ENCODE data around the gene APBA3.

The APBA3 gene

GRCh38 chr19:3804429-3804828 is 42.9 kb upstream of the APBA3 start:
- POLR2A ChIA-PET = no interaction called here
- H3K4me3 ChIP-seq (ENCODE audit: low read depth, low read length) = no peak overlapping the region
- H3K27ac ChIP-seq (ENCODE audit: extremely low read depth, low read depth, low read length) = no peak overlapping the region
- H3K9me3 ChIP-seq (ENCODE audit: control insufficient read depth, insufficient read depth, low read depth, low read length) = no peaks in the 10 kb centered on the region
- H3K4me1 ChIP-seq (ENCODE audit: control insufficient read depth, insufficient read depth, low read length) = peaks cover 2% of the 10 kb centered on the region; the same call in 1 of the 2 replicates
- TF ChIP-seq ZNF133 (tag by site-specific recombination; IDR thresholded peaks at IDR 0.05) (no peak), ZIC2 (tag by site-specific recombination; IDR thresholded peaks at IDR 0.05) (0 out of 2 replicates have a peak, but pooled peaks have one; percentile 11), ZNF488 (tag by site-specific recombination; IDR thresholded peaks at IDR 0.05) (no peak), ZNF623 (tag by site-specific recombination; IDR thresholded peaks at IDR 0.05) (no peak)
- CTCF ChIA-PET = interaction anchor here (0.8 to 1.5 kb wide), 2 partner anchors 18 to 48 kb away, joined by 3 read pairs; no protein-coding TSS in a partner anchor
- no peaks in the 10 kb centered on the region for H3K36me3 ChIP-seq (ENCODE audit: control insufficient read depth in 2 of 2, insufficient read depth in 1 of 2, low read length in 2 of 2)

- POLR2A ChIA-PET = no interaction called here
- TF ChIP-seq ZNF580 (tag by site-specific recombination; IDR thresholded peaks at IDR 0.05) (no peak), ZNF791 (tag by site-specific recombination; IDR thresholded peaks at IDR 0.05) (no peak), SETDB1 (IDR thresholded peaks at IDR 0.05; ENCODE audit: insufficient read length, low read length) (no peak), ZNF169 (tag by site-specific recombination; IDR thresholded peaks at IDR 0.05) (no peak), ZNF341 (tag by site-specific recombination; IDR thresholded peaks at IDR 0.05; ENCODE audit: low read depth) (no peak), HIC1 (tag by site-specific recombination; IDR thresholded peaks at IDR 0.05) (no peak), SCRT2 (tag by site-specific recombination; IDR thresholded peaks at IDR 0.05) (no peak), GLI2 (tag by site-specific recombination; IDR thresholded peaks at IDR 0.05; ENCODE audit: borderline replicate concordance, low read depth) (no peak), ZNF555 (tag by site-specific recombination; conservative IDR thresholded peaks at IDR 0.05) (no peak), BCL11A (tag by site-specific recombination; IDR thresholded peaks at IDR 0.05; ENCODE audit: low read depth) (no peak), PRDM1 (tag by site-specific recombination; IDR thresholded peaks at IDR 0.05) (no peak)
- CTCF ChIA-PET = interaction anchor here (0.8 kb wide), 1 partner anchor 18 kb away, joined by 3 read pairs; no protein-coding TSS in a partner anchor
Observed at GRCh38 chr19:3803986-3804385, 42.5 kb upstream of the APBA3 start.

GRCh38 chr19:3803114-3803888 is 41.8 kb upstream of the APBA3 start:
- Histone ChIP-seq H3K4me3 (ENCODE audit: low read depth, low read length) (no peak overlapping the region), H3K27ac (ENCODE audit: extremely low read depth, low read depth, low read length) (no peak overlapping the region), H3K36me3 (ENCODE audit: control insufficient read depth in 2 of 2, insufficient read depth in 1 of 2, low read length in 2 of 2) (no peaks in the 10 kb centered on the region), H3K4me1 (ENCODE audit: control insufficient read depth, insufficient read depth, low read length) (peaks cover 2% of the 10 kb centered on the region; the same call in 1 of the 2 replicates), H3K9me3 (ENCODE audit: control insufficient read depth, insufficient read depth, low read depth, low read length) (no peaks in the 10 kb centered on the region)
- POLR2A ChIA-PET = no interaction called here
- TF ChIP-seq YY1 (tag by site-specific recombination; IDR thresholded peaks at IDR 0.05) (no peak), ZNF362 (tag by site-specific recombination; IDR thresholded peaks at IDR 0.05) (no peak), ZNF18 (tag by site-specific recombination; IDR thresholded peaks at IDR 0.05) (no peak), ZEB2 (tag by site-specific recombination; IDR thresholded peaks at IDR 0.05) (no peak), PBX3 (CRISPR knock-in tag; IDR thresholded peaks at IDR 0.05) (no peak)
- CTCF ChIA-PET = interaction anchor here (0.8 kb wide), 1 partner anchor 19 kb away, joined by 3 read pairs; no protein-coding TSS in a partner anchor

More at GRCh38 chr19:3803986-3804385, 42.5 kb upstream of the APBA3 start:
- Histone ChIP-seq H3K9me3 (ENCODE audit: control insufficient read depth, insufficient read depth, low read depth, low read length) (no peaks in the 10 kb centered on the region), H3K27ac (ENCODE audit: extremely low read depth, low read depth, low read length) (no peak overlapping the region), H3K4me3 (ENCODE audit: low read depth, low read length) (no peak overlapping the region), H3K4me1 (ENCODE audit: control insufficient read depth, insufficient read depth, low read length) (peaks cover 2% of the 10 kb centered on the region; the same call in 1 of the 2 replicates), H3K36me3 (ENCODE audit: control insufficient read depth in 2 of 2, insufficient read depth in 1 of 2, low read length in 2 of 2) (no peaks in the 10 kb centered on the region)

All from HEK293 (cell line).